GF-D8 (cell line): Measurements from ENCODE around the gene SORT1.
"Not testable (repeated sequence)": the region's sequence is repeated elsewhere in the genome, so short reads cannot be mapped to it uniquely, and the experiment has no call there.

Experiments
- DNase-seq: peaks from one replicate; lab custom pipeline; 2025; lab: John Stamatoyannopoulos, UW

SORT1 gene

DNA sequence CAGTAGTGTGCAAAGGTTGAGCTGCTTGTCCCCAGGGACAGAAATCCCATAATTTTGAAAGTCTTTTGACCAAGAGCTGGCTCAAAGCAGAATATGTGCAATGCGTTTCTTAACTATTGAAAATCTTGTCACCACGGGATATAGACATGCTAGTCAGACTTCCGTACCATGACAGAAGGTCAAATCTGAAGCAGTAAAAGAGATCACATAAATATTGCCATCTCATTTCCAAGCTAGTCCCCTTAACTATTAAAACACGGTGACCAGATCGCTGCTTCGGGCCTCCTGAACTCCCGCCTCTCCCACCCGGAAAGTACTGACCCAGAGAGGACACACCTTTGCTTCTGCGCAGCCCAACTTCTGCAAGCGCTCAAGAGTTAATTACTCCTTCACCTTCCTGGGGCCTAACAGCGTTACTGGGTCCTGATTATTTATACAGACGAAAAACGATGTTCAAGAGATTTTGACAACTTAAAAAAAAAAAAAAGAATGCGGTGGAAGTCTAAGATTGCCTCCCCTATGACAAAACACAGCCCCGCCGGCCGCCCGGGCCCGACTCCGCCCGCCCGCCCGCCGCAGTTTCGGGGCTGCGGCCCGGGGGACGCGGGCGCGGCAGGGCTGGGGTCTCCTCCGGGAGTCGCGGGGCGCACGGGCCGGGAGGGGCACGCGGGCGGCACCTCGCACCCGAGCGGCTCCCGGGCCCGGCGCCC is 692 bp downstream of the SORT1 start:
- no peak for DNase-seq

DNA sequence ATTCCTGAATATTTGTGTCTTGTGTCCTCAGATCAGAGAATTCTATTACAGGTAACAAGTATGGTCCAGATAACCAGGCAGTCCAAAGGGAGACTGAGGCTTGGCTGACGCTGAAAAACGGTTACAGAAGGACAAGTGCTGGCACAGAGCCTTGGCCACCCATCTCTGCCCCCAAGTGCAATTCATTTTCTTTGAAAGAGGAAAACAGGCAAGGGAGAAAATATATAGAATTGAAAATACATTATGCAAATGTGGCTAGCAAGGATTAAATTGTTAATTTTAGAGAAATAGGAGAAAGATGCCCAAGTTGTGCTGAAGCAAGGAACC is 1.2 kb downstream of the SORT1 start:
- DNase-seq, result no peak

DNA sequence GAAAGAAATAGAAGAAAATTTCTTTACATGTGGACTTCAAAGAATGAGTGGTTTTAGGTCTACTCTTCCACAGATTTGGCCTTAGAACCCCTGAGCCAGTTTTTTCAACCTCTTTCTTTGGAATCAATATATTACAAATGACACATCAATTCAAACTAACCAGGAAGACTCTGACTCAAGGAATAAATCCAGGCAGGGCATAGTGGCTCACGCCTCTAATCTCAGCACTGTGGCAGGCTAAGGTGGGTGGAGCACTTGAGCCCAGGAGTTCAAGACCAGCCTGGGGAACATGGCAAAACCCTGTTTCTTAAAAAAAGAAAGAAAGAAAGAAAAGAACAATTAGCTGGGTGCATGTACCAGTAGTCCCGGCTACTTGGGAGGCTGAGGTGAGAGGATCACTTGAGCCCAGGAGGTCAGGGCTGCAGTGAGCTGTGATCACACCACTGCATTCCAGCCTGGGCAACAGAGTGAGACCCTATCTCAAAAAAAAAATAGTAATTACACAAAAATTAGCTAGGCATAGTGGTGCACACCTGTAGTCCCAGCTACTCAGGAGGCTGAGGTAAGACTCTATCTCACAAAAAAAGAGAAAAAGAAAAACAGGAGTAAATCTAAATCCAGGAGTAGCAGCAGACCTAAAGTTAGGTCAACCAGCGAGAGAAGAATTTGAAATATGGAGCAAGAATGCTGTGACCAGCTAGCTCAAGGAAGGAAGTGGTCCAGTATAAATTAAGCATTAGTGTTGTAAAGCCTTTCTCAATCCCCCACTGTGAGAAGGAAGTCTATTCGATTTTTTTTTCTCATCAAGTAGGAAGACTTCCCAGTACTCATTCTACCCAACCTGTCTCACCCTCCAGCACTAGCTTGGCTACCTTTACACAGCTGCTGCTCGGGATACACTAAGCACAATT is 1.9 kb downstream of the SORT1 start:
- peak; percentile 69 for DNase-seq

DNA sequence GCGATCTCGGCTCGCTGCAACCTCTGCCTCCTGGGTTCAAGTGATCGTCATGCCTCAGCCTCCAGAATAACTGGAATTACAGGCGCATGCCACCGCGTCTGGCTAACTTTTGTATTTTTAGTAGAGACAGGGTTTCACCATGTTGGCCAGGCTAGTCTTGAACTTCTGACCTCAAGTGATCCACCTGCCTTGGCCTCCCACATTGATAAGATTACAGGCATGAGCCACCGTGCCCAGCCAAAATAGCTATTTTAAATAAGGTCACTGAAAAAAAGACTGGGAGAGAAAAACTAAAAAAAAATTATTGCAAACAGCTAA is 2.5 kb downstream of the SORT1 start:
- not testable (repeated sequence) for DNase-seq

- no peak for DNase-seq
Measured at GRCh38 chr1:109394591-109395281, 3.0 kb downstream of the SORT1 start.

- DNase-seq, result no peak
Measured at GRCh38 chr1:109393617-109394233, 4.0 kb downstream of the SORT1 start.

- DNase-seq, result peak; percentile 18
Measured at GRCh38 chr1:109392788-109393616, 4.7 kb downstream of the SORT1 start.

DNA sequence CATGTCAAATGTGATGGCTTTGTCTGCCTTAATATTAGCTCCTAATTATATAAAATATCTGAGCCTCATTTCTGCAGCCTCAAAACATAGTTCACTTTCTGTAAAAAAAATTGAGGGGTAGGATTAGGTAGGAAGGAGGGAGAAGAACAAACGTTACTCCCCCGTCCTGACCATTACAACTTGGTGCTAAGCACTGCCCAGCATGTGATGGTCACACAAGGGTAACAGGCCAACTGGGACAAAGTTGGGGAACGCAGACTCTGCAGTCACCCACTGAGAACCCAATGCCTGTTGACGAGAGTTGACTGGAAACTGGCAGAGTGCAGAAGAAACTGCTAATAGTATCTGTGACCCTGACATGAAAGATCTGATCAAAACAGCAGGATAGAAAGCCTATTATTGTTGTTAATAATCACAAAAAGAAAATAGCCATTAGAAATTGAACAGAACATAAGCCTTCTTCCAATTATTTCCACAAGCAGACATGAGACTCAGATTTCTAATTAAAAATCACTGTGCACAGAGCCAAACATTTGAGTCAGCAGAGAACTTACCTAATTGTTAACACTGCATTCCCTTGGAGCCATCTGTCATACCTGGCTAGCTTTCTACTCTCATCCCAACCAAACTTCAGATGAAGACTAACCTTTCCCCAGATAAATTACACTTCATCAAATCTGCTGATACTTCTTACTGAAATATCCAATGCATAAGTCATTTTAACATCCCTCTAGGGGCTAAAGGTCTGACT is 5.5 kb downstream of the SORT1 start:
- no peak for DNase-seq

DNA sequence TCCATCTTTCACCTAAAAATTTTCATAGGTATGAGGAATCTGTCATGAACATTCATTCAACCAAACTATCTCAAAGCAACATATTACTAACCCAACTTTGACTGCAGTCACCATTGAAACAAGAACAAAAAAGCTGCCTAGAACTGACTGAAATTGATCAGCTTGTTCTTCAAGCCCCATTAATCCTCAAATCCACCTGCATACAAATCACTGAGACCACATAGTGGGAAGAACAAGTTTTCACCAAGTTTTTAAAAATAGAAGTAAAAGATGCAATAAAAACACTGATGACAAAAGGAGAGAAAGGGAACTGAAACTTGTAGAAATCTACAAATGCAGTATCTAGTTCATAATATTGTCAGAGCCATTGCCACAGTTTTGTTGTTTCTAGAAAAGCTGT is 6.1 kb downstream of the SORT1 start:
- no peak for DNase-seq

- no peak for DNase-seq
Measured at GRCh38 chr1:109391157-109391556, 6.6 kb downstream of the SORT1 start.

- DNase-seq, result peak; percentile 52
Measured at GRCh38 chr1:109389638-109390341, 7.9 kb downstream of the SORT1 start.

DNA sequence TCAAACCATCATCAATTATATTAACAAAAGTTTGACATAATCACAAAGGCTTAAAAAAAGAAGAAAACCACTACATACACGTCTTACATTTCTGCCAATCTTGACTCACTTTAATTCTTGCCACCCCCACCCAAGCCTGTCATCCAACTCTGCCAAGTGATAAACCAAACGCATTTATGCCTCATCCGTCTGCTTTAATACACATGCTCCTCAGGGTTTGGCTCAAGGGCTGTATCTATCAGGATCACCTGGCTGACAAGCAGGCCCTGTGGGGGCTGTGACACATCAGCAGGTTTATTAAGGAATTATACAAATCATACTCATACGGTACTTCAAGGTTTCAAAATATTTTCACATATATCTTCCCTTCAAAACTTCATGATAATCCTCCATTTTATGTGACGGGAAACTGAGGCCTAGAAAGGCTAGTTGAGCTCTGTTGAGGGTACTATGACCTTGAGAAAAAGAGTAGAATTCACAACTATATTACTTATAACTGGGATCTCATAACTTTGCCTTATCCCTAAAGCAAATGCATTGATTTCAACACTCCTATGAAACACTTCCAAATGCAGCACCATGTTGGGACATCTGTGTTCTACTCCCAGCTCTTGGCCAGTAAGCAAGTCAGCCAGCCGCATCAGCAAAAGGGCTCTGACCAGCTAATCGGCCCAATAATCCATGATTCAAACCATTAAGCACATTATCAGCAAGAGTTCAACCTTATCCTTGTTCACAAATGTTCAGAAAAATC is 8.7 kb downstream of the SORT1 start:
- no peak for DNase-seq

DNA sequence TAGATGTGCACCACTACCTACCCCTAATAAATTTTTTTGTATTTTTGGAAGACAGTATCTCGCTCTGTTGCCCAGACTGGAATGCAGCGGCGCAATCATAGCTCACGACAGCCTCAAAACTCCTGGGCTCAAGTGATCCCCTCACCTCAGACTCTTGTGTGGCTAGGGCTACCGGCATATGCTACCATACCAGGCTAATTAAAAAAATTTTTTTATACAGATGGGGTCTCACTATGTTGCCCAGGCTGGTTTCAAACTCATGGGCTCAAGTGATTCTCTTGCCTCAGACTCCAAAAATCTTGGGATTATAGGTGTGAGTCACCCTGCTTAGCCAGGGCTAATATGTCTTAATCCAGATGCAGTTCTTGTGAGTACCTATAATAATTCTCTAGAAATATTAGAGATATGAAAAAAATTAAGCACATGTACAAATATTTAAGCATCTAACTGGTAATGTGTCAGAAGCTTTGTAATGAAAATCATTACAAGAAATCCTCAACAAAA is 9.5 kb downstream of the SORT1 start:
- no peak for DNase-seq

GRCh38 chr1:109386054-109386717 is 11.5 kb downstream of the SORT1 start:
- no peak for DNase-seq

DNA sequence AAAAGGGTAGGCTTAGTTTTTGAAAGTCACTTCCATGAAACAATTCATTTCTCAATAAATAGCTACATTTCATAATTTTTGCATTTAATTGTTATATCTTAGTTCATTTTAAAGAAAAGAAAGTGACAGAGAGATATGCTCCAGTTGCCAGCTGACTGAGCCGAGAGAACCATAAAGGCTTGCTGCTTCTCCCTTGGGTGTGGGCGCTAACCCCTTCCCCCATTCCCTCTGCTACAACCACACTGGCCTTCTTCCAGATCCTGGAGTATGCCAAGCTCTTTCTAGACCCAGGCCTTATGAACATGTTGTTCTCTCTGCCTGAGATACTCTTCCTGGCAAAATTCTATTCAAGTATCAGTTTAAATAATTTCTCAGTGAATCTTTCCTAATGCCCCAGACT is 12.3 kb downstream of the SORT1 start:
- no peak for DNase-seq

DNA sequence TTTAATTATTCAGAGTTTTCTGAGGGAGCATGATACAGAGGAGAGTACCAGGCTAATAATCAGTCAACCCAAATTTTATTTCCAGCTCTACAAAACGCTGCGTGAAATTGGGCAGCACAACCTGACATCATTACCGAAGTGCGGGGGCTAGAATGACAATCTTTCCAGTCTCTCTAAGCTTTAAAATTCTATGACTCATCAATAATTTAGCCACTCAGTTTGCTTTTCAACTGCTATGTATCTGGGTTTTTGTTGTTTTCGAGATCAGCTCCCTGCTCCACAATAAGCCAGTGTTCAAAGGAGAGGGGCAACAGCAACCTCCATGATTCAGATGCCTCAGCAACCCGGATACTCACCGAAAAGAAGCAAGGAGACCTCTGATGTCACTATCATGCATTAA is 13.9 kb downstream of the SORT1 start:
- DNase-seq, result no peak

GRCh38 chr1:109383087-109383779 is 14.5 kb downstream of the SORT1 start:
- no peak for DNase-seq

GRCh38 chr1:109381573-109381972 is 16.1 kb downstream of the SORT1 start:
- no peak for DNase-seq
